Activated T-cell treated with anti-CD3 and anti-CD28 coated beads, Interleukin-2, amount 50 U/mL, for 72 hours (primary cell): Measurements from ENCODE around the gene MARS2. TPM values are rescaled to one million over a fixed set of nuclear protein-coding genes. Genes with fewer than 3 reads are reported as not detected.

ENCODE experiments used
- ATAC-seq, 2 donors: fragments of 150-1000 bp; cut with Tn5 transposase; replicated peaks in 1 of 2; 2 replicates each; pipeline ENCODE4 v1.10.0; 2021; ENCODE audit warnings: moderate library complexity in 2 of 2, mild to moderate bottlenecking in 1 of 2
- DNase-seq, 2 donors: peaks; one replicate each; pipeline ENCODE4 v3.0.0; 2021 to 2022; ENCODE audit warnings: mixed read lengths in 1 of 2
- H3K27ac Mint-ChIP-seq: one replicate; pipeline ENCODE4 v1.8.0; 2022; ENCODE audit warnings: mild to moderate bottlenecking, moderate library complexity, mixed read lengths
- H3K27me3 Mint-ChIP-seq: one replicate; pipeline ENCODE4 v1.8.0; 2022; ENCODE audit warnings: low read depth, mixed read lengths
- H3K36me3 Mint-ChIP-seq, 2 donors: one replicate each; pipeline ENCODE4 v1.8.0; 2022; ENCODE audit warnings: mixed read lengths in 2 of 2, mild to moderate bottlenecking in 1 of 2; ENCODE audit not compliant: insufficient read depth in 2 of 2
- H3K4me1 Mint-ChIP-seq: one replicate; pipeline ENCODE4 v1.8.0; 2022; ENCODE audit warnings: low read depth, mixed read lengths
- H3K4me3 Mint-ChIP-seq, 2 donors: one replicate each; pipeline ENCODE4 v1.8.0; 2022; ENCODE audit warnings: mild to moderate bottlenecking in 2 of 2, mixed read lengths in 2 of 2, moderate library complexity in 2 of 2
- H3K9me3 Mint-ChIP-seq, 2 donors: one replicate each; pipeline ENCODE4 v1.8.0; 2022; ENCODE audit warnings: mixed read lengths in 2 of 2
- total RNA-seq, 2 donors: library from RNA; stranded (reverse); gene quantifications; one replicate each; pipeline ENCODE4 v1.2.3, GENCODE V29; 2022

MARS2 gene
- total RNA-seq, result 10 to 100 TPM in 1 of 2 donors, 1 to 10 TPM in 1; 9.2 to 10.6 TPM

- Mint-ChIP-seq H3K27ac (peak within 1 kb of the TSS; percentile 90), H3K27me3 (peaks cover 6% of the 10 kb centered on the region), H3K9me3 (peaks cover 0 to 1% of the 10 kb centered on the region in 2 donors), H3K4me1 (peaks cover 67% of the 10 kb centered on the region), H3K36me3 (peaks cover 7 to 9% of the 10 kb centered on the region in 2 donors), H3K4me3 (peak within 1 kb of the TSS; percentile 95 to 96)
- DNase-seq, result peak; percentile 93 to 95
- ATAC-seq, result peak; percentile 83 to 85
Measured at GRCh38 chr2:197705121-197705911, at the start of gene MARS2. MARS2 (plus strand) TSS chr2:197705369; CDS start chr2:197705406, 37 bp downstream.

DNA sequence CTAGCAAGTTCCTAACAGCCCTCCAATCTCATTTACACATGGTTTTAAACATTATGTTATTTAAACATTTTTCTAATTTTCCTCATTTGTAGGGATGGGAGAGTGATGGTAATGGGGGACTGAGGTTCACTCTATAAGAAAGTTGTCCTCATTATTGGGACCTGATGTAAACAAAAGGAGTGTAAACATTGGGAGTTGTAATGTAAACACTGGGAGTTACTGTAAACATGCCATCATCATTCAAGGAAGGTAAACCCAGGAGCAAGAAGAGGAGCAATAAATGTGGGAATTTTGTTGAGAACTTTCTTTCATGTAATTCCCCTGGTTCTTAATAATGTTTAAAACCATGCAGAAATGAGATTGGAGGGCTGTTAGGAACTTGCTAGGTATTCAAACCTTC, 47.6 kb upstream of the MARS2 start:
- Mint-ChIP-seq H3K4me3 (no peak overlapping the region), H3K27ac (no peak overlapping the region), H3K4me1 (no peaks in the 10 kb centered on the region), H3K27me3 (no peaks in the 10 kb centered on the region), H3K9me3 (peaks cover 0 to 2% of the 10 kb centered on the region in 2 donors), H3K36me3 (no peaks in the 10 kb centered on the region)
- no peak for ATAC-seq
- no peak for DNase-seq

DNA sequence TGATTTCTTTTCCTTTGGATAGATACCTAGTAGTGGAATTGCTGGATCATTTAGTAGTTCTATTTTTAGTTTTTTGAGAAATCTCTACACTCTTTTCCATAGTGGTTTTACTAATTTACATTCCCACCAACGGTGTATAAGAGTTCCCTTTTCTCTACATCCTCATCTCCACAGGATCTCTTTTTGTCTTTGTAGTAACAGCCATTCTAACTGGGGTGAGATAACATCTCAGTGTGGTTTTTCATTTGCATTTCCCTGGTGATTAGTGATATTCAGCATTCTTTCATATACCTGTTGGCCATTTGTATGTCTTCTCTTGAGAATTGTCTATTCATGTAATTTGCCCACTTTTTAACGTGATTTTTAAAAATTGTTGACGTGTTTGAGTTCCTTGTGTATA, 43.5 kb upstream of the MARS2 start:
- no peak for ATAC-seq
- Mint-ChIP-seq H3K36me3 (peaks cover 3 to 4% of the 10 kb centered on the region in 2 donors), H3K4me3 (no peak overlapping the region), H3K9me3 (peaks cover 4 to 7% of the 10 kb centered on the region in 2 donors), H3K27me3 (no peaks in the 10 kb centered on the region), H3K27ac (peak overlapping the region; percentile 56), H3K4me1 (no peaks in the 10 kb centered on the region)
- DNase-seq, result no peak

GRCh38 chr2:197666277-197666676, 38.9 kb upstream of the MARS2 start:
- peaks cover 7 to 11% of the 10 kb centered on the region in 2 donors for H3K36me3 Mint-ChIP-seq
- no peaks in the 10 kb centered on the region for H3K4me1 Mint-ChIP-seq
- no peak overlapping the region for H3K27ac Mint-ChIP-seq
- H3K4me3 Mint-ChIP-seq, result no peak overlapping the region
- no peak for ATAC-seq
- H3K9me3 Mint-ChIP-seq, result peaks cover 5 to 14% of the 10 kb centered on the region in 2 donors
- peaks cover 7% of the 10 kb centered on the region for H3K27me3 Mint-ChIP-seq
- DNase-seq, result no peak

DNA sequence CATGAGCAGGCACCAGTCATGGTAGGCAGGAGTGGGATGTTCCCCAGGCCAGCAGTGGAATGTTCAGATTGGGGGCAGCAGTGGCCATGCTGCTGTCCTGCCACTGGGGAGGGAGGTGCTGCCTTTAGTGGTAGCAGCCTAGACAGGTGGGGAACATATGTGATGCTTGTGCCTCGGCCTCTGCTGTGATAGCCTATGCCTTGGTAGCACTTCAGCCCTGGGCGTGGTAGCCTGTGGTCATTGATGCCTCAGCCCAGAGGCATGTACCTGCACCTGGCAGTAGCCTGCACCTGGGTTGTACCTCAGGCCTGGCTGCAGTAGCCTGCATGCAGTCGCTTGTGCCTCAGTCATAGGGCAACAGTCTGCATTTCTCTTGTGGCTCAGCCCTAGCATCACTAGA, 36.9 kb upstream of the MARS2 start:
- H3K4me1 Mint-ChIP-seq, result no peaks in the 10 kb centered on the region
- DNase-seq, result no peak
- H3K27ac Mint-ChIP-seq, result no peak overlapping the region
- peaks cover 16% of the 10 kb centered on the region for H3K27me3 Mint-ChIP-seq
- ATAC-seq, result no peak
- peaks cover 7 to 11% of the 10 kb centered on the region in 2 donors for H3K36me3 Mint-ChIP-seq
- H3K4me3 Mint-ChIP-seq, result no peak overlapping the region
- H3K9me3 Mint-ChIP-seq, result peaks cover 5 to 12% of the 10 kb centered on the region in 2 donors

GRCh38 chr2:197669077-197669476, 36.1 kb upstream of the MARS2 start:
- Mint-ChIP-seq H3K4me1 (no peaks in the 10 kb centered on the region), H3K4me3 (no peak overlapping the region), H3K27ac (no peak overlapping the region), H3K9me3 (peaks cover 5 to 12% of the 10 kb centered on the region in 2 donors), H3K27me3 (peaks cover 16% of the 10 kb centered on the region), H3K36me3 (peaks cover 7 to 11% of the 10 kb centered on the region in 2 donors)
- DNase-seq, result no peak
- no peak for ATAC-seq

GRCh38 chr2:197672371-197672893, 32.7 kb upstream of the MARS2 start:
- Mint-ChIP-seq H3K4me3 (no peak overlapping the region), H3K9me3 (peaks cover 0 to 4% of the 10 kb centered on the region in 2 donors), H3K36me3 (peaks cover 1% of the 10 kb centered on the region in 2 donors), H3K4me1 (no peaks in the 10 kb centered on the region), H3K27ac (no peak overlapping the region), H3K27me3 (peaks cover 16% of the 10 kb centered on the region)
- ATAC-seq (no peak), DNase-seq (no peak)

DNA sequence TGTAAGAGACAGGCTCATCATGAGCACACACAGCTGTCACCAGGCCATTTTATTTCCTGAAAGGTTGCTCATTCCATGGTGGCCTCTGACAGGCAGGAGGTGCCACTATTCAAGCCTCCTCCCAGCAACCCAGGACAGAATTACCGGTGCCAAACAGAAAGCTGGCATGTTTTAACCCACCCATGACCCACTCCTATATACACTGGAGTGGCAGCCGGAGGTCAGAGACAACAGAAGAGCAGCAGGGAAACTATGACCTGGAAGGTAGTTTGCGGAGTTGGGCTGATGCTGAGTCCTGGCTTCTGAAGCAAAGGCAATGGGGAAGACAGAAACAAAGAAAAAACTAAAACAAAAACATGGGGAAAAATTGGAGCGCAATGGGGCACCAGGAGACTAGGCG, 32.1 kb upstream of the MARS2 start:
- ATAC-seq, result no peak
- no peak for DNase-seq
- no peak overlapping the region for H3K27ac Mint-ChIP-seq
- no peaks in the 10 kb centered on the region for H3K36me3 Mint-ChIP-seq
- H3K9me3 Mint-ChIP-seq, result peaks cover 0 to 2% of the 10 kb centered on the region in 2 donors
- no peaks in the 10 kb centered on the region for H3K4me1 Mint-ChIP-seq
- H3K27me3 Mint-ChIP-seq, result peaks cover 16% of the 10 kb centered on the region
- H3K4me3 Mint-ChIP-seq, result no peak overlapping the region

- Mint-ChIP-seq H3K27me3 (peaks cover 16% of the 10 kb centered on the region), H3K9me3 (peaks cover 0 to 2% of the 10 kb centered on the region in 2 donors), H3K4me1 (no peaks in the 10 kb centered on the region), H3K27ac (no peak overlapping the region), H3K36me3 (no peaks in the 10 kb centered on the region), H3K4me3 (no peak overlapping the region)
- DNase-seq (no peak), ATAC-seq (no peak)
Measured at GRCh38 chr2:197673606-197674005, 31.6 kb upstream of the MARS2 start.

DNA sequence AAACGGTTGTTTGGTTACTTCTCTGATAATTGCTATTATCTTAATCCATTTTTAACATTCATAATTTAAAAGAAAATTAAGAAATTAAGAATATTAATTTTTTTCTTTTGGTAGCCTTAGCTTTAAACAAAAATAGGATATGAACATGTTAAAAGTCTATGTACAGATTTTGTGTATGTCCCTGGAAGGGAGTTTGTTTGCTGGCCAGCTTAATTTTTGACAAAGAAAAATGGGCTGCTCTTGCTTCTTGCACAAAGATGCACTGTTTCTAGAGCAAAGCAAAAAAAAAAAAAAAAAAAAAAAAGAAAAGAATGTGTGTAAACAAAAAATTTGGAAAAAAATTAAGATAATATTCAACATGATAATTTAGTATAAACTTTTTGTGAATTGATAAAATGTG, 31.1 kb upstream of the MARS2 start:
- H3K9me3 Mint-ChIP-seq, result no peaks in the 10 kb centered on the region
- H3K27ac Mint-ChIP-seq, result no peak overlapping the region
- ATAC-seq (no peak), DNase-seq (no peak)
- H3K27me3 Mint-ChIP-seq, result peaks cover 16% of the 10 kb centered on the region
- H3K36me3 Mint-ChIP-seq, result no peaks in the 10 kb centered on the region
- no peaks in the 10 kb centered on the region for H3K4me1 Mint-ChIP-seq
- H3K4me3 Mint-ChIP-seq, result no peak overlapping the region

DNA sequence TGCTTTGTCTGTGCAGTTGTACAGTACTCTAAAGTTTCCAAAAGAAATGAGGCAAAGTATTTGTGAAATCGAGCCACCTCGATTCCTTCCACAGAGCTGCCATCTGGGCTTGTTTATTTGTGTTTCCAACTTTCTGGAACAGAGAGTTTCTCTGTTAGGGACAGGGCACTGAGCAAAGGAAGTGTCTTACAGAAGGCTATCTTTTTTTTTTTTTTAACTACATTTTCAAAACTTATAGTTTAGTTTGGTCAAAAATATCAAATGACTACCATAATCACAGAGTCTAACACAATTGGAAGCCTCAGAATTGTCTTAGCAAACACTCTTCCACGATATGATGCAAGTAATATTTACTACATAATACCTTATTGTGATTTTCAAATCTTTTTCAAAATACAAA, 30.6 kb upstream of the MARS2 start:
- ATAC-seq (no peak), DNase-seq (no peak)
- no peaks in the 10 kb centered on the region for H3K9me3 Mint-ChIP-seq
- H3K36me3 Mint-ChIP-seq, result no peaks in the 10 kb centered on the region
- H3K27me3 Mint-ChIP-seq, result peaks cover 16% of the 10 kb centered on the region
- no peak overlapping the region for H3K27ac Mint-ChIP-seq
- H3K4me1 Mint-ChIP-seq, result no peaks in the 10 kb centered on the region
- no peak overlapping the region for H3K4me3 Mint-ChIP-seq

- ATAC-seq (no peak), DNase-seq (no peak)
- Mint-ChIP-seq H3K27me3 (peaks cover 16% of the 10 kb centered on the region), H3K4me3 (no peak within 1 kb of the TSS), H3K4me1 (no peaks in the 10 kb centered on the region), H3K9me3 (no peaks in the 10 kb centered on the region), H3K27ac (no peak within 1 kb of the TSS), H3K36me3 (no peaks in the 10 kb centered on the region)
Measured at GRCh38 chr2:197675246-197675645, 29.9 kb upstream of the MARS2 start, which contains the start of gene RFTN2. RFTN2 (minus strand) TSS chr2:197675587; CDS start chr2:197675458, 129 bp downstream.

GRCh38 chr2:197675711-197676188, 29.4 kb upstream of the MARS2 start:
- H3K4me3 Mint-ChIP-seq, result no peak overlapping the region

More at GRCh38 chr2:197675711-197676188, 29.4 kb upstream of the MARS2 start:
- Mint-ChIP-seq H3K4me1 (no peaks in the 10 kb centered on the region), H3K9me3 (no peaks in the 10 kb centered on the region), H3K27ac (no peak overlapping the region), H3K36me3 (no peaks in the 10 kb centered on the region), H3K27me3 (peaks cover 14% of the 10 kb centered on the region)
- no peak for ATAC-seq
- DNase-seq, result no peak
